Fibroblast of pulmonary artery (primary cell): Measurements from ENCODE around the gene PHF14.
"Not testable (repeated sequence)": the region's sequence is repeated elsewhere in the genome, so short reads cannot be mapped to it uniquely, and the experiment has no call there.

Experiments used
- DNase-seq: peaks from one replicate; pipeline ENCODE4 v3.0.0-alpha.2; 2010; ENCODE audit warnings: low read depth
- H3K4me3 ChIP-seq: replicated peaks from 2 replicates; pipeline ENCODE4 v1.5.1; 2011; ENCODE audit warnings: low read depth, mild to moderate bottlenecking, control low read depth, low read length, moderate library complexity
- TF ChIP-seq, protein P1 (sequence below): IDR thresholded peaks from 2 replicates; pipeline ENCODE4 v1.5.1; 2011; ENCODE audit warnings: mild to moderate bottlenecking, control low read depth, low read length, inconsistent platforms; ENCODE audit errors: missing control alignments

PHF14 gene

DNA sequence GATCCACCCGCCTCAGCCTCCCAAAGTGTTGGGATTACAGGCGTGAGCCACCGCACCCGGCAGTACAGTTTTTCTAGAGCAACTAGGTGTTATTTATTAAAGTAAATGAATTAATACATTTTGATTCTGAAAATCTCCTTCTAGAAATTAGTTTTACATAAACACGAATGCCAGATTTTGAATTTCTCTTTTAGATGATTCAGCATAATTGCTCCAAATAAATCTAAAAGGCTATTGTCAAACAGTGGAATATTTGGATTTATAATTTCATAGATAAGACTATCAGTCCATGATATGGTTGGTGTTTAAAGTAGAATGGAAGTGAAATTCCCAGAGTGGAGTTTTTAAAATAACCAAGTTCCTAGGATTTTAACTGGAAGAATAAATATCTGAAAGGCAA lies 1.5 kb upstream of the PHF14 start:
- no peak overlapping the region for H3K4me3 ChIP-seq
- DNase-seq, result no peak

DNA sequence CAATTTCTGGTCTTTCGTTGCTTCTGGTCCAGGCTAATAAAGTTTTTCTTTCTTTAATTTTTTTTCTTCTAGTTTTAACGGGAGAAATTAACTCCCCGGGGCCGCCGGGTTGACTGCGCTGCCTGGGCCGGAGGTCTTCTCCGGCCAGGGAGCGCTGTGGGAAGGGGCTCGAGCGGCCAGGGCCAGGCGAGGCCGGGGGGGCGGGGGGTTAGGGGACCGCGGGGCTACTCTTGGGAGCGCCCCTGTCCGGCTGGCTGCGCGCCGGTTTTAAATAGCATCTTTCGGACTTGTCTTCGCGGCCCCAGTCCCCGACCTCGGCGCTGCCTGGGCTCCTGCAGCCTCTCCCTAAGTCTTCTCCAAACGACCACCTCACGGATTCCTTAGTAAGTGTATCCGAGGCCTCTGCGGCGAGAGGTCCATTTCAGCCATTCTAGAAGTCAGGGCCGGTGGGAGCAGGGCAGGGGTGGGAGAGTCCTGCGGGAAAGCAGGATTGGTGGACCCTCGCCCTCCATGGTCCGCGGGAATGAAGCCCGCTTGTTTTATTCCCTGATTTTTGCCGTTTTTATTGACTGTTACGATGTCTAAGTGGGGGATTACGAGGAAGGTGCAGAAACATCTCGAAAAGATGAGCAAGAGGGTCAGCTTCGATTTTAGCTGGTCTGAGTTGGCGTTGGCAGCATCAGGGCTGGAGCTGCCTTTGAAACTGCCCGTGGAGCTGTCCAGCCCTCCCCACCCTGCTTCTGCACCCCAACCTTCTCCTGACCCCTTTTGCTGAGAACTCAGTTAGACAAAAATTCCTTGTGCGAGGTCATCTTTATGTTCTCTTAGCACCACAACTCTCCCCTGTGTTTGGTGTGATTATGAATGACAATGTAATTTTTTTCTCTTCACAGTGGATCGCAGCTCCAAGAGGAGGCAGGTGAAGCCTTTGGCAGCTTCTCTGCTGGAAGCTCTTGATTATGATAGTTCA lies 555 bp downstream of the PHF14 start:
- TF ChIP-seq, protein P1, sequence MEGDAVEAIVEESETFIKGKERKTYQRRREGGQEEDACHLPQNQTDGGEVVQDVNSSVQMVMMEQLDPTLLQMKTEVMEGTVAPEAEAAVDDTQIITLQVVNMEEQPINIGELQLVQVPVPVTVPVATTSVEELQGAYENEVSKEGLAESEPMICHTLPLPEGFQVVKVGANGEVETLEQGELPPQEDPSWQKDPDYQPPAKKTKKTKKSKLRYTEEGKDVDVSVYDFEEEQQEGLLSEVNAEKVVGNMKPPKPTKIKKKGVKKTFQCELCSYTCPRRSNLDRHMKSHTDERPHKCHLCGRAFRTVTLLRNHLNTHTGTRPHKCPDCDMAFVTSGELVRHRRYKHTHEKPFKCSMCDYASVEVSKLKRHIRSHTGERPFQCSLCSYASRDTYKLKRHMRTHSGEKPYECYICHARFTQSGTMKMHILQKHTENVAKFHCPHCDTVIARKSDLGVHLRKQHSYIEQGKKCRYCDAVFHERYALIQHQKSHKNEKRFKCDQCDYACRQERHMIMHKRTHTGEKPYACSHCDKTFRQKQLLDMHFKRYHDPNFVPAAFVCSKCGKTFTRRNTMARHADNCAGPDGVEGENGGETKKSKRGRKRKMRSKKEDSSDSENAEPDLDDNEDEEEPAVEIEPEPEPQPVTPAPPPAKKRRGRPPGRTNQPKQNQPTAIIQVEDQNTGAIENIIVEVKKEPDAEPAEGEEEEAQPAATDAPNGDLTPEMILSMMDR, result no peak
- DNase-seq, result peak; percentile 44
- H3K4me3 ChIP-seq, result peak overlapping the region; percentile 75

More for the DNA sequence above, 1.5 kb upstream of the PHF14 start:
- TF ChIP-seq, protein P1, result no peak

DNA sequence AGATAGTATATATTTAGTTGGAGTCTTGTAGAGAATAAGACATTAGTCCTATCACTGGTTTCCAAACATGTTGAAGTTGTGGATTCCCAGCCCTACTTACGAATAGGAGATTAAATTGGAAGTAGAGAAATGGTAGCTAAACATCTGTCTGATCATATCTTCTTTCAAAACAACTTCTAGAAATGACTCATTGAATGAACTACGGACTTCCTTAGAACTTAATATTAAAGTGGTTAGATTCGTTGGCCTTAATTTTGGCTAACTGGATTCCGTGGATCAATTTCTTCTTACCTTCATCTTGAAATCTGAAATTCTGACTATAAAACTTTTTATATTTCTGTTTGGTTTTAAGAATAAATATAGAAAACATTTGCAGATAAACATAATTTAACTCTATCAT lies 3.4 kb downstream of the PHF14 start:
- no peak overlapping the region for H3K4me3 ChIP-seq
- TF ChIP-seq, protein P1, result no peak
- no peak for DNase-seq

DNA sequence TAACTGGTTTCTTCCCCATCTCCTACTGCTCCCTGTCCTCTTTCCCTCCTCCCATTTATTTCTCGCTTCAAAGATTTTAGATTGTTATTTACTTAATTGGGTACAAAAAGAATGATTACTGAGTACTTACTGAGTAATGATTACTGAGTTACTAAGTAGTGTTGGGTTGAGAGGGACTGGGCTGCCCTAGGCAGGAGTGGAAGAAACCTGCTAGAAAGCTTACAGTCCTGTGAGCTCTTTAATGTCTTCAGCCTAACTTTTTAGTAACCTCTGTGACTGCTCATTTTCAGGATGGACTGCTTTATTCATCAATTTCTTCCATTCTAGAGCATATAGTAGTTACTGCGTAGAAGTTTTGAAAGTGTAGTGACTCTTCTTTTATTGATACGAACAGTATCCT lies 7.6 kb downstream of the PHF14 start:
- TF ChIP-seq, protein P1, result no peak
- no peak overlapping the region for H3K4me3 ChIP-seq
- no peak for DNase-seq

DNA sequence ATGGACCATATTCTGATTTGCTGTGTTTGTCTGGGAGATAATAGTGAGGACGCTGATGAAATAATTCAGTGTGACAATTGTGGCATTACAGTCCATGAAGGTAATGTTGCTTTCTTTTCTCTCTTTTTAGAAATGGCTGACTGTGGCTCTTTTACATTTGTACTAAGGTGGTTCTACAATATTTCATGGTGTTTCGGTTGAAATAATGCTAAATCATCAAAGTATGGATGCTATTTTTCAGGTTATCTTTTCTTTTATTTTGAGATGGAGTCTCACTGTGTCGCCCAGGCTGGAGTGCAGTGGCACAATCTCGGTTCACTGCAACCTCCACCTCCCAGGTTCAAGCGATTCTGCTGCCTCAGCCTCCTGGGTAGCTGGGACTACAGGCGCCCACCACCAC lies 17.1 kb downstream of the PHF14 start:
- not testable (repeated sequence) for DNase-seq, H3K4me3 ChIP-seq

DNA sequence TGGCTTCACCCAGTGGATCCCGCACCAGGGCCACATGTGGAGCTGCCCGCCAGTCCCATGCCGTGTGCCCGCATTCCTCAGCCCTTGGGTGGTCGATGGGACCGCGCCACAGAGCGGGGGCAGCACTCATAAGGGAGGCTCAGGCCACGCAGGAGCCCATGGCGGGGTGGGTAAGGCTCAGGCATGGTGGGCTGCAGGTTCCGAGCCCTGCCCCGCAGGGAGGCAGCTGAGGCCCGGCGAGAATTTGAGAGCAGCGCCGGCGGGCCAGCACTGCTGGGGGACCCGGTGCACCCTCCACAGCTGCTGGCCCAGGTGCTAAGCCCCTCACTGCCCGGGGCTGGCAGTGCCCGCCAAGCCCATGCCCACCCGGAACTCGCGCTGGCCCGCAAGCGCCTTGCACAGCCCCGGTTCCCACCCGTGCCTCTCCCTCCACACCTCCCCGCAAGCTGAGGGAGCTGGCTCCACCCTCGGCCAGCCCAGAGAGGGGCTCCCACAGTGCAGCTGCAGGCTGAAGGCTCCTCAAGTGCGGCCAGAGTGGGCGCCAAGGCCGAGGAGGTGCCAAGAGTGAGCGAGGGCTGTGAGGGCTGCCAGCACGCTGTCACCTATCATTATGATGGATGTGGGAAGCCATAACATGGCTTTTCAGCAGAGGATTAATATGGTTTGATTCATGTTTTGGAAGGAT lies 22.0 kb downstream of the PHF14 start:
- H3K4me3 ChIP-seq, DNase-seq: not testable (repeated sequence)

DNA sequence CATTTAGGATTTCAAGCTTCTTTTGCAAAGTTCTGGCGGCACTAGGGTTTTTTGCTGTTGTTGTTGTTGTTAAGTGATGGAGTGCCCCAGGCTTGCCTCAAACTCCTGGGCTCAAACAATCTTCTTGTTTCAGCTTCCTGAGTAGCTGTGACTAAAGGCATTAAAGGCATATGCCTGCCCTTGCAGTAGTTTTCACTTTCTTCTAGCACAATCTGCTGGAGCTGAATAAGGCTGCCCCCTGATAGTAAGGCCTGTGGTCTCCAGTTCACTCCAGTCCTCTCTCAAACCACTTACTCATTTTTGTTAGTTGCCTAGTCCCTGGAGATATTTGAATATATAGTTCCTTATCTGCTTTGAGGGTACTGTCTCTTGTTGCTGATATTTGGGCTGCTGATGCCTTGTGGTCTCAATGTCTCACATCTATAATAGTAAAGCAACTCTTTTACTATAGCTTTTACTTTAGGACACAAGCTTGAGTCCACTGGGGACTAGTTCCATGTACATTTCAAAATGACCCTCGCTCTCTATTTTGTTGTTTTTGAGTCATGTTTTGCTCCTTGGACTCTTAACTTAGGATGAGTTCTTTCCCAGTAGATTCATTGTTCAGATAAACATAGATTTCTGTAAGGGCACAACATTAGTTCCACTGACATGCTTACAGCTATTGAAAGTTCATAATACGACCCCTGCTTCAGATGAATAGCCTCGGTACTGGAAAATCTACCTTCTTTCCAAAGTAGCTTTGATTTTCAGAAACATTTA lies 25.5 kb downstream of the PHF14 start:
- H3K4me3 ChIP-seq, result no peak overlapping the region
- peak; percentile 1 for DNase-seq
- TF ChIP-seq, protein P1, result no peak
